Measurements from ENCODE around the gene DCTD.

Gene DCTD

DNA sequence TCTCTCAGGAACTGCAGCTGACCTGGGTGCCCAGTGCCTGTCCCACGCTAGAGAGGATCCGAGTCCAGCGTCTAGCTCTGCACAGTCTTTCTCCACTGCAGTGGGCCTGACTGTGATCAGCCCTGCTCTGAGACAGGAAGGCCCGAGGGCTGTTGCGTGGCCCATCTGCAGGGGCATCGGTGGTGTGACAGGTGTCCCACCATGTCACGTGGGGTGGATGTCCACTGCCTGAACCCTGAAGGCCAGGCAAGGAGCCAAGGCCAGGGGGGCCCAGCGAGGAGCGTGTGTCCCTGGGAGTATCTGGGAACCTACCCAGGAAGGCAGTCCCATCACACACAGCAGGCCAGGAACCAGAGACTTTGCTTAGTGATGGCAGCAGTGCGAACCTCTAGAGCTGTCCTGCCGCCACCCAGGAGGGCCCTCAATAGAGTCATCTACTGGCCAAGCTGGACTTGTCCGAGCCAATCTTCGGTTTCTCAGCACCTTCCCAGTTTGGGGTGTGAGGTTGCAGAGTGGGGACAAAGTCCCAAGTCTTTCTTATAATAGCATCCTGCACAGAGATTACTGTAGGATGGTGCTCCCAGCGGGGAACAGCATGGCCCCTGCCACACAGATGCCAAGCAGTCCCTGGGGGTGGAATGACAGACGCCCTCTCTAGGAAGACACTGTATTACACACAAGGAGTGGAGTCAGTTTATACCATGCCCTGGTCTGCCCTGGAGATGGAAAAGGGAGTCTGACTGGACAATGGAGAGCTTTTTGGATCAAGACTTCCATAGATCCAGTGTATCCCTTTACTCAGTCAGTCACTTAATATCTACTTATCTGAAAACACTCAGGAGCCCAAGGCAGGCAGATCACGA is 38.3 kb downstream of the DCTD start:
- FAIRE-seq (no peak), DNase-seq (ENCODE audit: insufficient read length, low spot score) (no peak)
- TF ChIP-seq, protein P1, sequence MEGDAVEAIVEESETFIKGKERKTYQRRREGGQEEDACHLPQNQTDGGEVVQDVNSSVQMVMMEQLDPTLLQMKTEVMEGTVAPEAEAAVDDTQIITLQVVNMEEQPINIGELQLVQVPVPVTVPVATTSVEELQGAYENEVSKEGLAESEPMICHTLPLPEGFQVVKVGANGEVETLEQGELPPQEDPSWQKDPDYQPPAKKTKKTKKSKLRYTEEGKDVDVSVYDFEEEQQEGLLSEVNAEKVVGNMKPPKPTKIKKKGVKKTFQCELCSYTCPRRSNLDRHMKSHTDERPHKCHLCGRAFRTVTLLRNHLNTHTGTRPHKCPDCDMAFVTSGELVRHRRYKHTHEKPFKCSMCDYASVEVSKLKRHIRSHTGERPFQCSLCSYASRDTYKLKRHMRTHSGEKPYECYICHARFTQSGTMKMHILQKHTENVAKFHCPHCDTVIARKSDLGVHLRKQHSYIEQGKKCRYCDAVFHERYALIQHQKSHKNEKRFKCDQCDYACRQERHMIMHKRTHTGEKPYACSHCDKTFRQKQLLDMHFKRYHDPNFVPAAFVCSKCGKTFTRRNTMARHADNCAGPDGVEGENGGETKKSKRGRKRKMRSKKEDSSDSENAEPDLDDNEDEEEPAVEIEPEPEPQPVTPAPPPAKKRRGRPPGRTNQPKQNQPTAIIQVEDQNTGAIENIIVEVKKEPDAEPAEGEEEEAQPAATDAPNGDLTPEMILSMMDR (IDR thresholded peaks at IDR 0.05; ENCODE audit: insufficient read depth, missing control alignments) = no peak

DNA sequence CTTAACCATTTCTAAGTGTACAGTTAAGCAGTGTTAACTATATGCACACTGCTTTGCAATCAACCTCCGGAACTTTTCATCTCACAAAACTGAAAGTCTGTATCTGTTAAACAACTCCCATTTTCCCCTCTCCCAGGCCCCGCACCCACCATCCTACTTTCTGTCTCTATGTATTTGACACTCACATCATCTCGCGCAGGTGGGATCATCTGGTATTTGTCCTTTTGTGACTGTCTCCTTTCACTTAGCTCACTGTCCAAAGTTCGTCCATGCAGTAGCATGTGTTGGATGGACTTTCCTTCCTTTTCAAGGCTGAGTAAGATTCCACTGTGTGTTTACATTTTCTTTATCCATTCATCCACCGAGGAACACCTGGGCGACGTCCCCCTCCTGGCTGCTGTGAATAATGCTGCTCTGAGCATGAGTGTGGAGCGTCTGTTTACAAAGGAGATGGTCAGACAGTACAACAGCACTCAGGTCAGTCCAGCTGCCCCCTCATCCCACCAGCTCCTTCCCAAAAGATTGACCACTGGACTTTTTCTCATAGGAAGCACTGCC is 39.8 kb downstream of the DCTD start:
- DNase-seq (ENCODE audit: insufficient read length, low spot score) = no peak
- TF ChIP-seq, protein P1 (IDR thresholded peaks at IDR 0.05; ENCODE audit: insufficient read depth, missing control alignments) = no peak

DNA sequence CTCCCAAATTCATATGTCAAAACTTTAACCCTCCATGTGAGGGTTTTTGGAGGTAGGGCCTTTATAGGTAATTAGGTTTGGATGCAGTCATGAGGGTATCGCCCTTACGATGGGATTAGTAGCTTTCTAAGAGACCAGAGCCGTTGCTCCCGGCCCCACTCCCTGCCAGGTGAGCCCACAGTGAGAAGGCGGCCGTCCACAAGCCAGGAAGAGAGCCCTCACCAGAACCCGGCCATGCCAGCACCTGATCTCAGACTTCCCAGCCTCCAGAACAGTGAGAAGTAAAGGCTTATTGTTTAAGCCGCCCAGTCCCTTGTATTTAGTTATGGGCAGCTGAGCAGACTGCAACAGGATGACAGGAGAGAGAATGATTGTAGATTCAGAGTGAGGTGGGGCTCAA is 40.8 kb downstream of the DCTD start:
- DNase-seq (ENCODE audit: insufficient read length, low spot score) (no peak), FAIRE-seq (no peak)
- TF ChIP-seq, protein P1 (IDR thresholded peaks at IDR 0.05; ENCODE audit: insufficient read depth, missing control alignments) = no peak

More for the DNA sequence above, 39.8 kb downstream of the DCTD start:
- no peak for FAIRE-seq

DNA sequence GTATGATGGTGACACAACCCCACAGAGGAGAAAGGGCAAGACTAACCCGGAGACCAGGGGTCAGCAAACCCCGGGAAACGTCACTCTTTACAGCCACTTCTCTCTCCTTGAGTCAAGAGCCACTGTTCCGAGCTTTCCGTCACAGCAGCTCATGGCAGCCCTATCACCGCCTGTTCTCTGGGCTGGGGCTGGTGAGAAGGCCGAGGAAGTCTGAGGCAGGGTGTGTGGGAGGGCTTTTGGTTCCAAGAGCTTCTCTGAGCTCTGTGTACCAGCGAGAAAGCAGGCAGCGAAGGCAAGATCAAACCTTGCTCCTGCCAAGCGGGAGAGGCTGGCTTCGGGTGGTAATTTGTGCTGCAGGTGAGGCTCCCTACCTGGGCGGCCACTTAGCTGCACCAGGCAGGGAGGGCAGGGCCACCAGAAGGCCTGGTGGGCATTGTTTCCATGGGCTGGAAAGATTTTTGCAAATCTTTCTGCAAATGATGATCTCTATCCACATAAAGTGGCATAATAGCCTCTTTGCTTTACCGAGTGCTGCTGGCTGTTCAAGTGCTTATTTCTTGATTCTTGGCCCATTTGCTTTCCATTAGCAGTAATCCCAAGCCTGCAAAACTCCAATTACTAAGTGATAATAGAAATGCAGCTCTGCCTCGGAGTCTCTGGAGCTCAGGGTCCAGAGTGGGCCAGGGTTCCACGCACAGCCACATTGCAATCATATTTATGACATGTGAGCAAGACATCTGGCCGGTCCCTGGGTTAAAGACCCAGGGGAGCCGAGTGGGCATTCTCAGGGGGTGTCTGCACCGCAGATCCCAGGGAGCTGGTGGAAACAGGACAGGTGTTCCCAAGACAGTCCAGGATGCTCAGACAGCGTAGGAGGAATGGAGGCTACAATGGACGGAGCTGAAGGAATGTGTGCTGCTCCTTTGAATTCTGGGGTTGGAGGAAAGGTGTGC is 41.5 kb downstream of the DCTD start:
- no peak for DNase-seq (ENCODE audit: insufficient read length, low spot score)
- no peak for FAIRE-seq
- TF ChIP-seq, protein P1 (IDR thresholded peaks at IDR 0.05; ENCODE audit: insufficient read depth, missing control alignments) = no peak

DNA sequence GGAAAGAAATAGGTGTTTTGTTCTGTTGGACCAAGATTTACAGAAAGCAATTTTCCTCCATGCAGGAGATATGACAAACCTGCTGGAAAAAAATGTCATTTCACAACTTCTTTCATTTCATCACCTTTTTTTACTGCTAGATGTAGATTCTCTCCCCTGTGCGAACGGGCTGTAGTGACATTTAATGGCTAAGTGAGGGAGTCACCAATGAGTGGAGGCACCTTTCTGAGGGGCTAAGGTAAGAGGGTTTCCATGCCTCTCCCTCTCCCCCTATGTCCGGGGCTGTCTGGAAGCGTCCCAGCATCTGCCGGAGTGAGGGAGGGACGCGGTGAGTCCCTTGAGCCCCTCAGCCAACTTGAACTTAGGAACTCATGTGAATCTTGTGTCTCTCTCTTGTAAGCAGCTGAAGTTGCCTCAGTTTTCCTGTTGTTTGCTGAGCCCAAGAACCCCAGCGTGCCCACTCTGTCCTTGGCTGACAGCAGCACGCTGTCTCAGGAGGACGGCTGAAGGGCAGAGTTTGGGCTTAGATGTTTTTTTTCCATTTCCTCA is 42.3 kb downstream of the DCTD start:
- FAIRE-seq = no peak
- TF ChIP-seq, protein P1 (IDR thresholded peaks at IDR 0.05; ENCODE audit: insufficient read depth, missing control alignments) = no peak

DNA sequence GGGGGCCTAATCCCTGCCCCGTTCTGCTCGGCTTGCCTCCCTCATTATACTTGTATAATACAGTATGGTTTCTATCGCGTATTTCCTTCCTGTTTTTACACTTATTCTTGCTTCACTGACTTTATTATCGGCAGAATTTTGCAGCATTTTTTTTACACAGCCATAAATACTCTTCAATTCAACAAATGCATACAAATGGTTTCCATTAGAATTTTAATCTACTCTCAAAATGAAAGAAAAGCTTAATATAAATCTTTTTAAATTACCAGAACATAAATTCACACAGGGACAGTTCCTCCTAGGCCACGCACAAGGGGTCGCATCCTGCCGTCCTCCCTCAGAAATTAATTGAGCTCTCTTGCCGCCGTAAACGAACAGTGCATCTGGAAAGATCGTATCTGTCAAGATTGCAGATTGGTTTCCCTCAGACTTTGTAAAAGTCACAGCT is 42.9 kb downstream of the DCTD start:
- DNase-seq (ENCODE audit: insufficient read length, low spot score) (no peak), FAIRE-seq (no peak)
- TF ChIP-seq, protein P1 (IDR thresholded peaks at IDR 0.05; ENCODE audit: insufficient read depth, missing control alignments) = no peak

More for the DNA sequence above, 42.3 kb downstream of the DCTD start:
- DNase-seq (ENCODE audit: insufficient read length, low spot score) = no peak
